ENCODE results near the gene SELP. TPM values are rescaled to one million over a fixed set of nuclear protein-coding genes. Genes with fewer than 3 reads are reported as not detected.

SELP gene
- total and polyA plus RNA-seq, 2 of the 13 experiments (the other 11 are each of a cell fraction or from before 2014, with no cell fraction given) = 0.11 TPM; not detected in 1

DNA sequence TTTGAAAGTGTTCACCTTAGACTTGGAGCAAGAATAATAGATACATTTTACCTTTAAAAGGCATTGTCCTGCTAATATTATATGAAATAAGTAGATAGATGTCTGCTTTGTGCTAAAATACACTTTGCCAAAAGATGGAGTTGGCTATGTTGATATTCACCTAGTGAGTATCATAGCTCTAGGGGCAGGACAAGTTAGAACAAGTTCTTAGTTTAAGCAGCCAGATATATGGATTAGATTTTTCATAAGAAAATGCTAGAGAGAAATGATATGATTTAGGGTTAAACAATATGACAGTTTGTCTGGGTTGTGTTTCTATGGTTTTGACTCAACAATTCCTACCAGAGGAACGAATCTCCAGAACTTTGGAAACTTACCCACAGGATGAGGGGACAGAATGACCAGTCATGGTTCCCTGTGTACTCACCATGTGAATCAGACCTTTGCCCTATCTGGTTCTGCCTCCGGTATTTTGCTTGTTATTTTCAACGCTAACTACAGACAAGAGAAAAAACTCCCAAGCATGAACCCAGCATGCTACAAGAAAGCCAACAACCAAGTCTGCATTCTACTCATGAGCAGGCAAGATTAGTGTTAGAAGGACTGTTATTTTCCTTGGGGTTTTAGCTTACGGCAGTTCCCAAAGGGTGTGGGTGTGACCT is 45.3 kb downstream of the SELP start (continued):
- TF ChIP-seq, protein P1, sequence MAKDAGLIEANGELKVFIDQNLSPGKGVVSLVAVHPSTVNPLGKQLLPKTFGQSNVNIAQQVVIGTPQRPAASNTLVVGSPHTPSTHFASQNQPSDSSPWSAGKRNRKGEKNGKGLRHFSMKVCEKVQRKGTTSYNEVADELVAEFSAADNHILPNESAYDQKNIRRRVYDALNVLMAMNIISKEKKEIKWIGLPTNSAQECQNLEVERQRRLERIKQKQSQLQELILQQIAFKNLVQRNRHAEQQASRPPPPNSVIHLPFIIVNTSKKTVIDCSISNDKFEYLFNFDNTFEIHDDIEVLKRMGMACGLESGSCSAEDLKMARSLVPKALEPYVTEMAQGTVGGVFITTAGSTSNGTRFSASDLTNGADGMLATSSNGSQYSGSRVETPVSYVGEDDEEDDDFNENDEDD (CRISPR knock-in tag; IDR thresholded peaks at IDR 0.05; ENCODE audit: borderline replicate concordance) = peak; percentile 34; the same call in 1 of the 2 replicates
- TF ChIP-seq RARA (CRISPR knock-in tag; IDR thresholded peaks at IDR 0.05) = no peak; the same call in 1 of the 2 replicates
- TF ChIP-seq MIXL1 (CRISPR knock-in tag; IDR thresholded peaks at IDR 0.05) = peak; percentile 44; the same call in 1 of the 2 replicates
- TF ChIP-seq DPF2 (CRISPR knock-in tag; IDR thresholded peaks at IDR 0.05; ENCODE audit: borderline replicate concordance, low read depth) = 0 out of 2 replicates have a peak, but pooled peaks have one; percentile 40
- TF ChIP-seq SIN3A (IDR thresholded peaks at IDR 0.05; ENCODE audit: borderline replicate concordance, low read depth, low read length) = peak; percentile 80; the same call in 1 of the 2 replicates
- TF ChIP-seq NFE2L2 (IDR thresholded peaks at IDR 0.05; ENCODE audit: low read length) = peak; percentile 89
- TF ChIP-seq NFE2 (CRISPR knock-in tag; IDR thresholded peaks at IDR 0.05) = peak; percentile 29; the same call in 1 of the 2 replicates
- peak; percentile 61; the same call in 1 of the 2 replicates for TF ChIP-seq KAT7 (CRISPR knock-in tag; IDR thresholded peaks at IDR 0.05; ENCODE audit: borderline replicate concordance)
- TF ChIP-seq ZNF614 (CRISPR knock-in tag; IDR thresholded peaks at IDR 0.05; ENCODE audit: borderline replicate concordance) = peak; percentile 18; the same call in 1 of the 2 replicates
- TF ChIP-seq ZNF317 (CRISPR knock-in tag; IDR thresholded peaks at IDR 0.05) = 0 out of 2 replicates have a peak, but pooled peaks have one; percentile 35
- TF ChIP-seq, protein P2, sequence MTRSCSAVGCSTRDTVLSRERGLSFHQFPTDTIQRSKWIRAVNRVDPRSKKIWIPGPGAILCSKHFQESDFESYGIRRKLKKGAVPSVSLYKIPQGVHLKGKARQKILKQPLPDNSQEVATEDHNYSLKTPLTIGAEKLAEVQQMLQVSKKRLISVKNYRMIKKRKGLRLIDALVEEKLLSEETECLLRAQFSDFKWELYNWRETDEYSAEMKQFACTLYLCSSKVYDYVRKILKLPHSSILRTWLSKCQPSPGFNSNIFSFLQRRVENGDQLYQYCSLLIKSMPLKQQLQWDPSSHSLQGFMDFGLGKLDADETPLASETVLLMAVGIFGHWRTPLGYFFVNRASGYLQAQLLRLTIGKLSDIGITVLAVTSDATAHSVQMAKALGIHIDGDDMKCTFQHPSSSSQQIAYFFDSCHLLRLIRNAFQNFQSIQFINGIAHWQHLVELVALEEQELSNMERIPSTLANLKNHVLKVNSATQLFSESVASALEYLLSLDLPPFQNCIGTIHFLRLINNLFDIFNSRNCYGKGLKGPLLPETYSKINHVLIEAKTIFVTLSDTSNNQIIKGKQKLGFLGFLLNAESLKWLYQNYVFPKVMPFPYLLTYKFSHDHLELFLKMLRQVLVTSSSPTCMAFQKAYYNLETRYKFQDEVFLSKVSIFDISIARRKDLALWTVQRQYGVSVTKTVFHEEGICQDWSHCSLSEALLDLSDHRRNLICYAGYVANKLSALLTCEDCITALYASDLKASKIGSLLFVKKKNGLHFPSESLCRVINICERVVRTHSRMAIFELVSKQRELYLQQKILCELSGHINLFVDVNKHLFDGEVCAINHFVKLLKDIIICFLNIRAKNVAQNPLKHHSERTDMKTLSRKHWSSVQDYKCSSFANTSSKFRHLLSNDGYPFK (CRISPR knock-in tag; IDR thresholded peaks at IDR 0.05; ENCODE audit: borderline replicate concordance) = no peak
- TF ChIP-seq, protein P3, sequence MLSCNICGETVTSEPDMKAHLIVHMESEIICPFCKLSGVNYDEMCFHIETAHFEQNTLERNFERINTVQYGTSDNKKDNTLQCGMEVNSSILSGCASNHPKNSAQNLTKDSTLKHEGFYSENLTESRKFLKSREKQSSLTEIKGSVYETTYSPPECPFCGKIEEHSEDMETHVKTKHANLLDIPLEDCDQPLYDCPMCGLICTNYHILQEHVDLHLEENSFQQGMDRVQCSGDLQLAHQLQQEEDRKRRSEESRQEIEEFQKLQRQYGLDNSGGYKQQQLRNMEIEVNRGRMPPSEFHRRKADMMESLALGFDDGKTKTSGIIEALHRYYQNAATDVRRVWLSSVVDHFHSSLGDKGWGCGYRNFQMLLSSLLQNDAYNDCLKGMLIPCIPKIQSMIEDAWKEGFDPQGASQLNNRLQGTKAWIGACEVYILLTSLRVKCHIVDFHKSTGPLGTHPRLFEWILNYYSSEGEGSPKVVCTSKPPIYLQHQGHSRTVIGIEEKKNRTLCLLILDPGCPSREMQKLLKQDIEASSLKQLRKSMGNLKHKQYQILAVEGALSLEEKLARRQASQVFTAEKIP (CRISPR knock-in tag; IDR thresholded peaks at IDR 0.05; ENCODE audit: borderline replicate concordance) = no peak
- TF ChIP-seq, protein P4, sequence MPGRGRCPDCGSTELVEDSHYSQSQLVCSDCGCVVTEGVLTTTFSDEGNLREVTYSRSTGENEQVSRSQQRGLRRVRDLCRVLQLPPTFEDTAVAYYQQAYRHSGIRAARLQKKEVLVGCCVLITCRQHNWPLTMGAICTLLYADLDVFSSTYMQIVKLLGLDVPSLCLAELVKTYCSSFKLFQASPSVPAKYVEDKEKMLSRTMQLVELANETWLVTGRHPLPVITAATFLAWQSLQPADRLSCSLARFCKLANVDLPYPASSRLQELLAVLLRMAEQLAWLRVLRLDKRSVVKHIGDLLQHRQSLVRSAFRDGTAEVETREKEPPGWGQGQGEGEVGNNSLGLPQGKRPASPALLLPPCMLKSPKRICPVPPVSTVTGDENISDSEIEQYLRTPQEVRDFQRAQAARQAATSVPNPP (CRISPR knock-in tag; IDR thresholded peaks at IDR 0.05) = no peak
- TF ChIP-seq, protein P5, sequence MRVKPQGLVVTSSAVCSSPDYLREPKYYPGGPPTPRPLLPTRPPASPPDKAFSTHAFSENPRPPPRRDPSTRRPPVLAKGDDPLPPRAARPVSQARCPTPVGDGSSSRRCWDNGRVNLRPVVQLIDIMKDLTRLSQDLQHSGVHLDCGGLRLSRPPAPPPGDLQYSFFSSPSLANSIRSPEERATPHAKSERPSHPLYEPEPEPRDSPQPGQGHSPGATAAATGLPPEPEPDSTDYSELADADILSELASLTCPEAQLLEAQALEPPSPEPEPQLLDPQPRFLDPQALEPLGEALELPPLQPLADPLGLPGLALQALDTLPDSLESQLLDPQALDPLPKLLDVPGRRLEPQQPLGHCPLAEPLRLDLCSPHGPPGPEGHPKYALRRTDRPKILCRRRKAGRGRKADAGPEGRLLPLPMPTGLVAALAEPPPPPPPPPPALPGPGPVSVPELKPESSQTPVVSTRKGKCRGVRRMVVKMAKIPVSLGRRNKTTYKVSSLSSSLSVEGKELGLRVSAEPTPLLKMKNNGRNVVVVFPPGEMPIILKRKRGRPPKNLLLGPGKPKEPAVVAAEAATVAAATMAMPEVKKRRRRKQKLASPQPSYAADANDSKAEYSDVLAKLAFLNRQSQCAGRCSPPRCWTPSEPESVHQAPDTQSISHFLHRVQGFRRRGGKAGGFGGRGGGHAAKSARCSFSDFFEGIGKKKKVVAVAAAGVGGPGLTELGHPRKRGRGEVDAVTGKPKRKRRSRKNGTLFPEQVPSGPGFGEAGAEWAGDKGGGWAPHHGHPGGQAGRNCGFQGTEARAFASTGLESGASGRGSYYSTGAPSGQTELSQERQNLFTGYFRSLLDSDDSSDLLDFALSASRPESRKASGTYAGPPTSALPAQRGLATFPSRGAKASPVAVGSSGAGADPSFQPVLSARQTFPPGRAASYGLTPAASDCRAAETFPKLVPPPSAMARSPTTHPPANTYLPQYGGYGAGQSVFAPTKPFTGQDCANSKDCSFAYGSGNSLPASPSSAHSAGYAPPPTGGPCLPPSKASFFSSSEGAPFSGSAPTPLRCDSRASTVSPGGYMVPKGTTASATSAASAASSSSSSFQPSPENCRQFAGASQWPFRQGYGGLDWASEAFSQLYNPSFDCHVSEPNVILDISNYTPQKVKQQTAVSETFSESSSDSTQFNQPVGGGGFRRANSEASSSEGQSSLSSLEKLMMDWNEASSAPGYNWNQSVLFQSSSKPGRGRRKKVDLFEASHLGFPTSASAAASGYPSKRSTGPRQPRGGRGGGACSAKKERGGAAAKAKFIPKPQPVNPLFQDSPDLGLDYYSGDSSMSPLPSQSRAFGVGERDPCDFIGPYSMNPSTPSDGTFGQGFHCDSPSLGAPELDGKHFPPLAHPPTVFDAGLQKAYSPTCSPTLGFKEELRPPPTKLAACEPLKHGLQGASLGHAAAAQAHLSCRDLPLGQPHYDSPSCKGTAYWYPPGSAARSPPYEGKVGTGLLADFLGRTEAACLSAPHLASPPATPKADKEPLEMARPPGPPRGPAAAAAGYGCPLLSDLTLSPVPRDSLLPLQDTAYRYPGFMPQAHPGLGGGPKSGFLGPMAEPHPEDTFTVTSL (CRISPR knock-in tag; IDR thresholded peaks at IDR 0.05; ENCODE audit: borderline replicate concordance) = 0 out of 2 replicates have a peak, but pooled peaks have one; percentile 39
- TF ChIP-seq RBFOX2 (IDR thresholded peaks at IDR 0.05; ENCODE audit: low read depth, low read length) = peak; percentile 45
- no peak for TF ChIP-seq ZNF3 (CRISPR knock-in tag; IDR thresholded peaks at IDR 0.05)

All from HepG2 (cell line).